Esophagus muscularis mucosa (tissue), 4 donors: Measurements from ENCODE around the gene CRYZL1. TPM values are rescaled to one million over a fixed set of nuclear protein-coding genes. Genes with fewer than 3 reads are reported as not detected.

Experiments
- DNase-seq: peaks from one replicate; pipeline ENCODE4 v3.0.0-alpha.2; 2017; ENCODE audit errors: extremely low spot score
- H3K27ac ChIP-seq, 4 donors: fragments of 200-600 bp; sonication (generic); replicated peaks in 1 of 4; 1 replicate in 3 of 4; 2 replicates in 1 of 4; pipeline ENCODE4 v1.5.1; 2016 to 2019; ENCODE audit warnings: mild to moderate bottlenecking in 1 of 4
- H3K27me3 ChIP-seq, 4 donors: fragments of 200-600 bp; sonication (generic); one replicate each; pipeline versions ENCODE4 v1.5.1 to v1.6.0; 2016 to 2019
- H3K36me3 ChIP-seq, 4 donors: fragments of 200-600 bp; sonication (generic); one replicate each; pipeline ENCODE4 v1.5.1; 2016 to 2019
- H3K4me1 ChIP-seq, 4 donors: fragments of 200-600 bp; sonication (generic); one replicate each; pipeline ENCODE4 v1.5.1; 2016 to 2019
- H3K4me3 ChIP-seq, 4 donors: fragments of 200-600 bp; sonication (generic); 1 replicate in 2 of 4; 2 replicates in 2 of 4; pipeline ENCODE4 v1.5.1; 2016 to 2019; ENCODE audit warnings: mild to moderate bottlenecking in 4 of 4, moderate library complexity in 1 of 4
- H3K9me3 ChIP-seq, 4 donors: fragments of 200-600 bp; sonication (generic); 1 replicate in 3 of 4; 2 replicates in 1 of 4; pipeline ENCODE4 v1.5.1; 2016 to 2019
- EP300 ChIP-seq: sonication (generic); formaldehyde crosslinking; IDR thresholded peaks from one replicate; pipeline ENCODE4 v1.6.1; 2017; ENCODE audit warnings: antibody characterized with exemption
- POLR2A ChIP-seq: fragments of 450-650 bp; IDR thresholded peaks from one replicate; pipeline ENCODE4 v1.6.1; 2017; ENCODE audit warnings: antibody characterized with exemption, moderate library complexity, mild to moderate bottlenecking, low read depth
- POLR2AphosphoS5 ChIP-seq, 2 donors: sonication (generic); formaldehyde crosslinking; IDR thresholded peaks; one replicate each; pipeline ENCODE4 v1.6.1; 2017; ENCODE audit warnings: antibody characterized with exemption in 2 of 2
- WGBS: methylation state at CpG from one replicate; pipeline ENCODE4 v1.1.5; 2018; 5-methylcytosine and 5-hydroxymethylcytosine counted together
- intact Hi-C: fragments of 100-400 bp; cut with DNase I; formaldehyde crosslinking; loops from one replicate; pipeline ENCODE4 v1.15.1; 2023
- total RNA-seq, 4 donors: library from RNA; depleted of rRNA; stranded (reverse); fragments of >200 nt; gene quantifications; one replicate each; pipeline versions ENCODE4 v1.1.0 to v1.2.1, GENCODE V29; 2016
- TF ChIP-seq, protein P1 (sequence below), 3 experiments: fragments of 200-600 bp in 2 of 3; fragments of 450-650 bp in 1 of 3; sonication (generic) in 2 of 3; IDR thresholded peaks; one replicate each; pipeline ENCODE4 v1.5.1; 2017 to 2019; ENCODE audit warnings: antibody characterized with exemption in 3 of 3, mild to moderate bottlenecking in 2 of 3, moderate library complexity in 1 of 3

The CRYZL1 gene
- total RNA-seq, 4 donors from 2014 or later, result 26.8 to 40.3 (median 32.4) TPM

DNA sequence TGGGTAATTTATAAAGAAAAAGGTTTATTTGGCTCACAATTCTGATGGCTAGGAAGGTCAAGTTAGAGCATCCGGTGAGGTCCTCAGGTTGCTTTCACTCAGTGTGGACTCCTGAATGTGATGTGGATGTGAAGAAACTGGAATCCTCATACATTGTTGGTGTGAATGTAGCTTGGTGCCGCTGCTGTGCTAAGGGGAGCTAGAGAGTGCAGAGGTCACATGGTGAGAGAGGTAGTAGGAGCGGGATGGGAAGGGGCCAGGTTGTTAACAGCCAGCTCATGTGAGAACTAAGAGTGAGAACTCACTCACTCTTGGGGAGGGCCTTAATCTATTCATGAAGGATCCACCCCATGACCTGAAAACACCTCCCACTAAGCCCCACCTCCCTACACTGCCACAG, 22.6 kb upstream of the CRYZL1 start:
- TF ChIP-seq EP300 (no peak), POLR2A (no peak), POLR2AphosphoS5 (IDR thresholded peaks at IDR 0.05) (no peak)
- TF ChIP-seq, protein P1, sequence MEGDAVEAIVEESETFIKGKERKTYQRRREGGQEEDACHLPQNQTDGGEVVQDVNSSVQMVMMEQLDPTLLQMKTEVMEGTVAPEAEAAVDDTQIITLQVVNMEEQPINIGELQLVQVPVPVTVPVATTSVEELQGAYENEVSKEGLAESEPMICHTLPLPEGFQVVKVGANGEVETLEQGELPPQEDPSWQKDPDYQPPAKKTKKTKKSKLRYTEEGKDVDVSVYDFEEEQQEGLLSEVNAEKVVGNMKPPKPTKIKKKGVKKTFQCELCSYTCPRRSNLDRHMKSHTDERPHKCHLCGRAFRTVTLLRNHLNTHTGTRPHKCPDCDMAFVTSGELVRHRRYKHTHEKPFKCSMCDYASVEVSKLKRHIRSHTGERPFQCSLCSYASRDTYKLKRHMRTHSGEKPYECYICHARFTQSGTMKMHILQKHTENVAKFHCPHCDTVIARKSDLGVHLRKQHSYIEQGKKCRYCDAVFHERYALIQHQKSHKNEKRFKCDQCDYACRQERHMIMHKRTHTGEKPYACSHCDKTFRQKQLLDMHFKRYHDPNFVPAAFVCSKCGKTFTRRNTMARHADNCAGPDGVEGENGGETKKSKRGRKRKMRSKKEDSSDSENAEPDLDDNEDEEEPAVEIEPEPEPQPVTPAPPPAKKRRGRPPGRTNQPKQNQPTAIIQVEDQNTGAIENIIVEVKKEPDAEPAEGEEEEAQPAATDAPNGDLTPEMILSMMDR (IDR thresholded peaks at IDR 0.05), result no peak
- intact Hi-C loops, result no loop called here

DNA sequence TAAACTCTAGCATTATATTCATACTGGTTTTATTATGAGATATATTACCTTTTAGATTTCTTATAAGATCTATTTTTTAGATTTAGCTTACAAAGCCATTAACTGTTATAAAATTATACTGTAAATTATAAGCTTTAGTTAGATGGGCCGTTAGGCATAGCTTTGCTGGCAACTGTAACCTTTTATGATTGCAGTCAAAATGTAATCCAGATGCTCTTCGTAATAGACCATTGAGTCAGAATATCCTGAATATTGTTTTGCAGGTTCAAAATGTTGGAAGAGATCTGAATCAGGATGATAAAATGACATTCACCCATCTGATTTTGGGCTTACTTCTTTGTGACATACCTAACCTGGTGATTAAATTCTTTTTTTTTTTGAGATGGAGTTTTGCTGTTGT, 21.7 kb upstream of the CRYZL1 start:
- TF ChIP-seq, protein P1 (IDR thresholded peaks at IDR 0.05), result no peak
- TF ChIP-seq POLR2A (no peak), EP300 (no peak), POLR2AphosphoS5 (IDR thresholded peaks at IDR 0.05) (no peak)
- 71% methylated on average over 2 of the region's 2 CpGs for WGBS
- Histone ChIP-seq H3K4me1 (peaks cover 15 to 42% (median 19%) of the 10 kb centered on the region in 4 donors), H3K27me3 (no peaks in the 10 kb centered on the region), H3K4me3 (no peak overlapping the region), H3K9me3 (no peaks in the 10 kb centered on the region), H3K36me3 (no peaks in the 10 kb centered on the region), H3K27ac (no peak overlapping the region)
- no peak for DNase-seq
- intact Hi-C loops, result no loop called here

More for the DNA sequence above, 22.6 kb upstream of the CRYZL1 start:
- no peaks in the 10 kb centered on the region for H3K9me3 ChIP-seq
- H3K4me3 ChIP-seq, result no peak overlapping the region
- WGBS, result 92% methylated on average over 3 of the region's 3 CpGs
- peaks cover 17 to 43% (median 25%) of the 10 kb centered on the region in 4 donors for H3K4me1 ChIP-seq
- no peaks in the 10 kb centered on the region for H3K36me3 ChIP-seq
- no peaks in the 10 kb centered on the region for H3K27me3 ChIP-seq
- H3K27ac ChIP-seq, result no peak overlapping the region
- no peak for DNase-seq

DNA sequence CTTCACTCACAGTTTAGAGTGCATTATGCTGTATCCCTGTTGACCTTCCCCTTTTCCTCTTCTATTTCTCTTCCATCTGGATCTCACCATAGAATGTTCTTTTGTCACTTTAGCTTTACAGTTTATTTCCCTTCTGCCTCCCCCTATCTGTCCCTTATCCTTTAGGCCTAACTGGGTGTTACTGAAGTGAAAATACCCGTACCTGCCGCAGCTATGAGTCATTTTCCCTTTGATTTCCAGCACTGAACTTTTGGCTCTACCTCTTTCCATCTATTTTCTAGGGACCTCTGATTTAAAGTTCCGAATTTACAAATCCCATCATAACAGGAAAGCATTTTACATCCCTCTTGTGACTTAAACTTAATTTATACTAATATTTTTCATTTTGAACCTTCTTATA, 20.5 kb upstream of the CRYZL1 start:
- intact Hi-C loops, result no loop called here
- peaks cover 9 to 49% (median 17%) of the 10 kb centered on the region in 4 donors for H3K4me1 ChIP-seq

DNA sequence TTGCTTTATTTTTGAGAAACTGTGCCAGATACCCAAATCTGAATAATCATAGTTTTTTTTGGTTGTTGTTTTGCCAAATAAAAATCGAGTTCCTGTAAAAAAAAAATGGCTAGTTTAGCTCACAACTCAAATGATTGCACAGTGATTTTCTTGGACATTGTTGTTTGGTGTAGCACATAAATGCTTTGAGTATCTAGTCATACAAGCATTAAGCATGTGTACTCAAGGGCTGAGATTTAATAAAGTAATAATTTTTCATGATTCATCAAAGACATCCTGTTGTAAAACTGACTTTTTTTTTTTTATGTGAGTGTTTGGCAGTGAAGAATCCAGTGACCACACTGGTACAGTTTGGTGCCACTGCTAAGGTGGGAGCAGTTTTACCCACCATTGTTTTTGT, 19.6 kb upstream of the CRYZL1 start:
- DNase-seq, result no peak
- intact Hi-C loops, result no loop called here
- H3K4me3 ChIP-seq, result no peak overlapping the region
- no peak overlapping the region for H3K27ac ChIP-seq
- TF ChIP-seq, protein P1 (IDR thresholded peaks at IDR 0.05), result no peak
- TF ChIP-seq POLR2AphosphoS5 (IDR thresholded peaks at IDR 0.05), result no peak
- TF ChIP-seq POLR2A, result no peak
- TF ChIP-seq EP300, result no peak
- WGBS, result 84% methylated on average over 1 of the region's 1 CpG
- no peaks in the 10 kb centered on the region for H3K9me3 ChIP-seq
- H3K27me3 ChIP-seq, result no peaks in the 10 kb centered on the region
- H3K36me3 ChIP-seq, result no peaks in the 10 kb centered on the region
- H3K4me1 ChIP-seq, result peaks cover 15 to 54% (median 19%) of the 10 kb centered on the region in 4 donors

More for the DNA sequence above, 20.5 kb upstream of the CRYZL1 start:
- Histone ChIP-seq H3K27ac (no peak overlapping the region), H3K4me3 (no peak overlapping the region), H3K9me3 (no peaks in the 10 kb centered on the region), H3K36me3 (no peaks in the 10 kb centered on the region), H3K27me3 (no peaks in the 10 kb centered on the region)
- TF ChIP-seq EP300 (no peak), POLR2AphosphoS5 (IDR thresholded peaks at IDR 0.05) (no peak), POLR2A (no peak)
- TF ChIP-seq, protein P1 (IDR thresholded peaks at IDR 0.05), result no peak
- DNase-seq, result no peak
- WGBS, result 94% methylated on average over 3 of the region's 3 CpGs

DNA sequence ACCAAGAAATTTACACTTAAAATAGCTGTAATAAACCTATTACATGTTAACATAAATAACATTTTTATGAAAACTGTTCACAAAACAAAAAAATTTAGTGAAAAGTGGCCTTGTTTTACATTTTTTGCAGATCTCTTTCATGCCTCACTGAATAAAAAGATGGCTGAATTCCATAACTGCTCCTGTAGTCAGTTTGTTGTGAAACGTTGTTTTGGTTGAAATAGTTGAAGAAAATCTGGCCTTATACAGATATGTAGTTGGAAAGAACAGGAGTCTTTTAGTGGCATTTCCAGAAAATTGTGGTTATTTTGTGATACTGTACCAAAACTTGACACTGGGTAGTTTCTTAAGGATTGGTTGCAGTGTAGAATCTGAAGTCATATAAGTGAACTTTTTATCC, 18.9 kb upstream of the CRYZL1 start:
- no peaks in the 10 kb centered on the region for H3K36me3 ChIP-seq
- WGBS, result 69% methylated on average over 1 of the region's 1 CpG
- H3K4me3 ChIP-seq, result no peak overlapping the region
- H3K27ac ChIP-seq, result no peak overlapping the region
- peaks cover 22 to 58% (median 26%) of the 10 kb centered on the region in 4 donors for H3K4me1 ChIP-seq
- no peak for DNase-seq
- no peaks in the 10 kb centered on the region for H3K9me3 ChIP-seq
- no peaks in the 10 kb centered on the region for H3K27me3 ChIP-seq
- TF ChIP-seq, protein P1 (IDR thresholded peaks at IDR 0.05), result no peak
- TF ChIP-seq POLR2AphosphoS5 (IDR thresholded peaks at IDR 0.05) (no peak), EP300 (no peak), POLR2A (no peak)
- intact Hi-C loops, result no loop called here
